DMS 273 (cell line): ENCODE measurements around the gene SART3.

Source experiments
- DNase-seq: peaks from one replicate; lab custom pipeline; 2025; ENCODE audit not compliant: unreplicated experiment; lab: John Stamatoyannopoulos, UW

SART3 gene

GRCh38 chr12:108560752-108561719, at the start of gene SART3:
Gene SART3 (minus strand): TSS chr12:108561173. CDS start chr12:108561154, 19 bp downstream.
- DNase-seq, result peak; percentile 92

- no peak for DNase-seq
Observed at GRCh38 chr12:108610336-108610815, 49.4 kb upstream of the SART3 start.

- no peak for DNase-seq
Observed at GRCh38 chr12:108609537-108610335, 48.8 kb upstream of the SART3 start.

- DNase-seq, result no peak
Observed at GRCh38 chr12:108608616-108609015, 47.6 kb upstream of the SART3 start.

GRCh38 chr12:108607981-108608600, 47.1 kb upstream of the SART3 start:
- no peak for DNase-seq

GRCh38 chr12:108606492-108606891, 45.5 kb upstream of the SART3 start:
- DNase-seq, result peak; percentile 61

- DNase-seq, result no peak
Observed at GRCh38 chr12:108605690-108606406, 44.9 kb upstream of the SART3 start.

- DNase-seq, result no peak
Observed at GRCh38 chr12:108605000-108605689, 44.2 kb upstream of the SART3 start.

GRCh38 chr12:108604208-108604941, 43.4 kb upstream of the SART3 start:
- no peak for DNase-seq

GRCh38 chr12:108603743-108604142, 42.8 kb upstream of the SART3 start:
- no peak for DNase-seq

- DNase-seq, result no peak
Observed at GRCh38 chr12:108602976-108603704, 42.2 kb upstream of the SART3 start.

- DNase-seq, result no peak
Observed at GRCh38 chr12:108602209-108602705, 41.3 kb upstream of the SART3 start.

- no peak for DNase-seq
Observed at GRCh38 chr12:108600702-108601007, 39.7 kb upstream of the SART3 start.

GRCh38 chr12:108599948-108600701, 39.2 kb upstream of the SART3 start:
- no peak for DNase-seq

- DNase-seq, result no peak
Observed at GRCh38 chr12:108599541-108599940, 38.6 kb upstream of the SART3 start.

- no peak for DNase-seq
Observed at GRCh38 chr12:108598553-108599250, 37.7 kb upstream of the SART3 start.
